Gastrocnemius medialis (tissue), 4 donors: ENCODE results near the gene SAMMSON. TPM values are rescaled to one million over a fixed set of nuclear protein-coding genes. Genes with fewer than 3 reads are reported as not detected.

Experiments used
- ATAC-seq, 2 donors: fragments of 150-250 bp; one replicate each; pipeline ENCODE4 v1.9.1; 2016
- DNase-seq, 2 donors: peaks; one replicate each; pipeline ENCODE4 v3.0.0-alpha.2; 2019
- H3K27ac ChIP-seq, 4 donors: fragments of 200-600 bp; sonication (generic); 1 replicate in 1 of 4; 2 replicates in 3 of 4; pipeline ENCODE4 v1.5.1; 2016 to 2018; ENCODE audit warnings: mild to moderate bottlenecking in 2 of 4, moderate library complexity in 1 of 4
- H3K27me3 ChIP-seq, 3 donors: fragments of 200-600 bp; sonication (generic) in 2 of 3; 1 replicate in 1 of 3; 2 replicates in 2 of 3; pipeline versions ENCODE4 v1.5.1 to v1.6.0; 2016 to 2019; ENCODE audit warnings: mild to moderate bottlenecking in 1 of 3, moderate library complexity in 1 of 3
- H3K36me3 ChIP-seq, 2 donors: fragments of 200-600 bp; sonication (generic) in 1 of 2; one replicate each; pipeline ENCODE4 v1.5.1; 2017 to 2018
- H3K4me1 ChIP-seq, 2 donors: fragments of 200-600 bp; sonication (generic) in 1 of 2; one replicate each; pipeline ENCODE4 v1.5.1; 2016 to 2017; ENCODE audit warnings: mild to moderate bottlenecking in 2 of 2
- H3K4me3 ChIP-seq, 4 donors: fragments of 200-600 bp; sonication (generic) in 3 of 4; 1 replicate in 1 of 4; 2 replicates in 3 of 4; pipeline ENCODE4 v1.5.1; 2016 to 2019; ENCODE audit warnings: mild to moderate bottlenecking in 2 of 4
- H3K9me3 ChIP-seq, 3 donors: fragments of 200-600 bp; sonication (generic) in 2 of 3; 1 replicate in 1 of 3; 2 replicates in 2 of 3; pipeline ENCODE4 v1.5.1; 2016 to 2019
- POLR2A ChIP-seq, 2 donors: fragments of 450-650 bp; IDR thresholded peaks; one replicate each; pipeline ENCODE4 v1.6.1; 2017; ENCODE audit warnings: antibody characterized with exemption in 2 of 2, mild to moderate bottlenecking in 2 of 2, moderate library complexity in 2 of 2
- in situ Hi-C, 4 donors: fragments of 200-750 bp; cut with MboI; loops; one replicate each; pipeline versions ENCODE4 v1.15.0 to v1.8.0; 2017; ENCODE audit warnings: low sequenced_read_pairs in 4 of 4
- intact Hi-C: fragments of 100-400 bp; cut with DNase I; formaldehyde crosslinking; loops from one replicate; pipeline ENCODE4 v1.15.1; 2023; ENCODE audit warnings: low total_unique reads
- total RNA-seq, 4 donors: library from RNA; depleted of rRNA; stranded (reverse); fragments of >200 nt; gene quantifications; one replicate each; pipeline versions ENCODE4 v1.1.0 to v1.2.3, GENCODE V29; 2016
- TF ChIP-seq, protein P1 (sequence below), 5 experiments: fragments of 450-650 bp in 3 of 5; fragments of 200-600 bp in 2 of 5; sonication (generic) in 2 of 5; IDR thresholded peaks in 4 of 5; conservative IDR thresholded peaks in 1 of 5; 1 replicate in 4 of 5; 2 replicates in 1 of 5; pipeline ENCODE4 v1.5.1; 2016 to 2019; ENCODE audit warnings: antibody characterized with exemption in 5 of 5, mild to moderate bottlenecking in 3 of 5, moderate library complexity in 3 of 5

Gene SAMMSON
- total RNA-seq, 4 donors from 2014 or later, result not detected

DNA sequence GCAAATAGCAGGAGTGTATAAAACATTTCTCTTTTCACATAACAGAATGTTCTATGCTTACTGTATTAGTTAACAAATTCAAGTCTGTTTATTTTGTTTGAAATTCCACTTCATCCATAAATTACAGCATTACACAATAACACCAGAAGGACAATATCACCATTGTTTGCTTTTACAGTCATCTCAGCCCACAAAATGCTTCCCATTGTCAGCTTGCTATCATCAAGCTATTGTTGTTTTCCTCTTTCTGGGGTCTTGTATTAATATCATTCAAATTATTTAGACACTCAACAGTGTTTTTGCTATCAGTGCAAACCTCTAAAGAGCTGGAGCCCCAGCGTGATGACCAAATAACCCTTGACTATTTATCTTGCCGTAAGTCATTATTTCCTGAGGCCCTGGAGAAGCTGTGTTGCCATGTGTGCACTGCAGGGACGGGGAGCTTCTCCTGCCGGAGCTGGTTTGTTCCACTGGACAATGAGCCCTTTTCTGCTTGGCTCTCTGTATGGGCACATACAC, 1.1 kb downstream of the SAMMSON start:
- H3K4me3 ChIP-seq, result no peak overlapping the region
- no peaks in the 10 kb centered on the region for H3K27me3 ChIP-seq
- no peak for DNase-seq
- H3K4me1 ChIP-seq, result peaks cover 0 to 3% of the 10 kb centered on the region in 2 donors
- H3K36me3 ChIP-seq, result no peaks in the 10 kb centered on the region
- in situ Hi-C loops, result no loop called here
- no peak overlapping the region for H3K27ac ChIP-seq
- no peak for TF ChIP-seq POLR2A (IDR thresholded peaks at IDR 0.05)
- TF ChIP-seq, protein P1, sequence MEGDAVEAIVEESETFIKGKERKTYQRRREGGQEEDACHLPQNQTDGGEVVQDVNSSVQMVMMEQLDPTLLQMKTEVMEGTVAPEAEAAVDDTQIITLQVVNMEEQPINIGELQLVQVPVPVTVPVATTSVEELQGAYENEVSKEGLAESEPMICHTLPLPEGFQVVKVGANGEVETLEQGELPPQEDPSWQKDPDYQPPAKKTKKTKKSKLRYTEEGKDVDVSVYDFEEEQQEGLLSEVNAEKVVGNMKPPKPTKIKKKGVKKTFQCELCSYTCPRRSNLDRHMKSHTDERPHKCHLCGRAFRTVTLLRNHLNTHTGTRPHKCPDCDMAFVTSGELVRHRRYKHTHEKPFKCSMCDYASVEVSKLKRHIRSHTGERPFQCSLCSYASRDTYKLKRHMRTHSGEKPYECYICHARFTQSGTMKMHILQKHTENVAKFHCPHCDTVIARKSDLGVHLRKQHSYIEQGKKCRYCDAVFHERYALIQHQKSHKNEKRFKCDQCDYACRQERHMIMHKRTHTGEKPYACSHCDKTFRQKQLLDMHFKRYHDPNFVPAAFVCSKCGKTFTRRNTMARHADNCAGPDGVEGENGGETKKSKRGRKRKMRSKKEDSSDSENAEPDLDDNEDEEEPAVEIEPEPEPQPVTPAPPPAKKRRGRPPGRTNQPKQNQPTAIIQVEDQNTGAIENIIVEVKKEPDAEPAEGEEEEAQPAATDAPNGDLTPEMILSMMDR (IDR thresholded peaks at IDR 0.05 in 4 of 5, conservative IDR thresholded peaks at IDR 0.05 in 1 of 5), result no peak
- no peaks in the 10 kb centered on the region for H3K9me3 ChIP-seq
- ATAC-seq, result no peak
- intact Hi-C loops, result no loop called here

DNA sequence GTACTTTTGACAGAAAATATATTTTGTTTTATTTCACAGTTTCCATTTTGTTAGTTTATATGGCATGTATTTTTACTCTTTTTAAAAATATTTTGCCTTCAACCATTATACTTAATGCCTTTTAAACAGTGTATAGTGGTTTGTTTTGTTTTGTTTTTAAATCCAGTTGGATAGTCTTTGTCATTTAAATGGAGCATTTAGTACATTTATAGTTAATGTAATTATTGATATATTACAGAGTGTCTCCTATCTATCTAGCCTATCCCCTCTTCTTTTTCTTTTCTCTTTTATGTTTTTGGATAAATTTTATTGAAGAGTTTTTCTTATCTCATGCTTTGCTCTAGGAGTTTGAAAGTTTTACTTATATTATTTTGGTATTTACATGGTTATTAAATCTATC, 3.6 kb downstream of the SAMMSON start:
- DNase-seq, result no peak
- Histone ChIP-seq H3K9me3 (no peaks in the 10 kb centered on the region), H3K27me3 (no peaks in the 10 kb centered on the region), H3K27ac (no peak overlapping the region), H3K36me3 (no peaks in the 10 kb centered on the region), H3K4me1 (peaks cover 0 to 3% of the 10 kb centered on the region in 2 donors), H3K4me3 (no peak overlapping the region)
- TF ChIP-seq, protein P1 (IDR thresholded peaks at IDR 0.05 in 4 of 5, conservative IDR thresholded peaks at IDR 0.05 in 1 of 5), result no peak
- TF ChIP-seq POLR2A (IDR thresholded peaks at IDR 0.05), result no peak
- intact Hi-C loops (no loop called here), in situ Hi-C loops (no loop called here)
- no peak for ATAC-seq

DNA sequence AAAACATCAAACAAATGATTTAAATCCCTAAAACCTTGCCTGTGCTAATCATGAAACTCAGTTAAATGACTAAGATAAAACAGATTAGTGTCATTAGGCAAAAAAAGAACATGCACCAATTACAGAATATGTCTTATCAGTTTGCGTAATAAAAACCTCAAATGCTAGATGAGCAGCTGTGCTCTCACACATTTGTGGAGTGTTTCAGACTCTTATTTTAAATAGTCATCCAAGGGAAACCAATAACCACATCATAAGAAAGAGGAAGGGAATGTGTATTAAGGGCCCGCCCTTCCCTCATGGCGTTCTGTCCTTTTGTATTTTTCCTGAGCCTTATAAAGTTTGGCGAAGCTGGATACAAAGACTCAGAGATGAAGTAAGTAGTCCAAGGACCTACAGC, 6.6 kb downstream of the SAMMSON start:
- TF ChIP-seq POLR2A (IDR thresholded peaks at IDR 0.05), result no peak
- TF ChIP-seq, protein P1 (IDR thresholded peaks at IDR 0.05 in 4 of 5, conservative IDR thresholded peaks at IDR 0.05 in 1 of 5), result no peak
- no peaks in the 10 kb centered on the region for H3K36me3 ChIP-seq
- H3K27me3 ChIP-seq, result no peaks in the 10 kb centered on the region
- ATAC-seq (no peak), DNase-seq (no peak)
- intact Hi-C loops (no loop called here), in situ Hi-C loops (no loop called here)
- no peak overlapping the region for H3K4me3 ChIP-seq
- H3K27ac ChIP-seq, result no peak overlapping the region
- H3K4me1 ChIP-seq, result no peaks in the 10 kb centered on the region
- no peaks in the 10 kb centered on the region for H3K9me3 ChIP-seq

DNA sequence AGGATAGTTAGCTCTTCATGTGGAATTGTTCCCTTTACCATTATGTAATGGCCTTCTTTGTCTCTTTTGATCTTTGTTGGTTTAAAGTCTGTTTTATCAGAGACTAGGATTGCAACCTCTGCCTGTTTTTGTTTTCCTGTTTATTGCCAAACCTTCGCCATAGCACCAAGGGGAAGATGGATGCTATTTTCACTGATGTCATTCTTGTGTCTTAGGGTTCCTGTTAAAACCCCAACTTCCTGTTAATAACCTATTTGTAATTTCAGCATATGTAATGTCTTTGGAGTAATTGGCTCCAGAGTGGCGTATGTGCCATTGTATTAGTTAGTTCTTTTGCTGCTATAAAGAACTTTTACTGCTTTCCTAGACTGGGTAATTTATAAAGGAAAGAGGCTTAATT, 10.8 kb downstream of the SAMMSON start:
- intact Hi-C loops (no loop called here), in situ Hi-C loops (no loop called here)
- no peaks in the 10 kb centered on the region for H3K4me1 ChIP-seq
- H3K27me3 ChIP-seq, result no peaks in the 10 kb centered on the region
- no peak for DNase-seq
- H3K4me3 ChIP-seq, result no peak overlapping the region
- no peaks in the 10 kb centered on the region for H3K9me3 ChIP-seq
- no peak for ATAC-seq
- H3K36me3 ChIP-seq, result no peaks in the 10 kb centered on the region
- TF ChIP-seq, protein P1 (IDR thresholded peaks at IDR 0.05 in 4 of 5, conservative IDR thresholded peaks at IDR 0.05 in 1 of 5), result no peak
- TF ChIP-seq POLR2A (IDR thresholded peaks at IDR 0.05), result no peak
- no peak overlapping the region for H3K27ac ChIP-seq

DNA sequence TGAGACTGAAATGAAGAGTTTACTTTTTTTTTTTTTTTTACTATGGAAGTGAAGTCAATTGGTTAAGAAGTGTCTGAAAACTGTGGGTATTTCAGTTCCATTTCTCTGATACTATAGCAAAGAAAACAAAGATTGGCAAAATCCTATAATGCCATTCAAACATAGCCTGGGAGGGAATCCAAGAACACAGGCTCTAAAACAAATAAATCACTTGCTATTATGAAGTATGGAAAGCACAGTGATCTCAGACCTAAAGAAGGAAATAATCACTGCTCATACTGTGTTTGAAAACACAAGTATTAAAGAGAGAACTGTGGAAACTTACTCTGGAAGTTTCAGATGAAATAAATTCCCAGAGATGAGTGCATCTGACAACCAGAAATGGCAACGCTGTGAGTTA, 12.0 kb downstream of the SAMMSON start:
- no peaks in the 10 kb centered on the region for H3K27me3 ChIP-seq
- ATAC-seq (no peak), DNase-seq (no peak)
- no peaks in the 10 kb centered on the region for H3K36me3 ChIP-seq
- intact Hi-C loops, result no loop called here
- TF ChIP-seq, protein P1 (IDR thresholded peaks at IDR 0.05 in 4 of 5, conservative IDR thresholded peaks at IDR 0.05 in 1 of 5), result no peak
- H3K27ac ChIP-seq, result no peak overlapping the region
- in situ Hi-C loops, result no loop called here
- no peaks in the 10 kb centered on the region for H3K4me1 ChIP-seq
- H3K9me3 ChIP-seq, result no peaks in the 10 kb centered on the region
- no peak overlapping the region for H3K4me3 ChIP-seq
